ENCODE measurements around the gene NTPCR. TPM values are rescaled to one million over a fixed set of nuclear protein-coding genes. Genes with fewer than 3 reads are reported as not detected.

NTPCR gene
- total RNA-seq, 1 experiment from 2014 or later: 33.1 TPM

DNA sequence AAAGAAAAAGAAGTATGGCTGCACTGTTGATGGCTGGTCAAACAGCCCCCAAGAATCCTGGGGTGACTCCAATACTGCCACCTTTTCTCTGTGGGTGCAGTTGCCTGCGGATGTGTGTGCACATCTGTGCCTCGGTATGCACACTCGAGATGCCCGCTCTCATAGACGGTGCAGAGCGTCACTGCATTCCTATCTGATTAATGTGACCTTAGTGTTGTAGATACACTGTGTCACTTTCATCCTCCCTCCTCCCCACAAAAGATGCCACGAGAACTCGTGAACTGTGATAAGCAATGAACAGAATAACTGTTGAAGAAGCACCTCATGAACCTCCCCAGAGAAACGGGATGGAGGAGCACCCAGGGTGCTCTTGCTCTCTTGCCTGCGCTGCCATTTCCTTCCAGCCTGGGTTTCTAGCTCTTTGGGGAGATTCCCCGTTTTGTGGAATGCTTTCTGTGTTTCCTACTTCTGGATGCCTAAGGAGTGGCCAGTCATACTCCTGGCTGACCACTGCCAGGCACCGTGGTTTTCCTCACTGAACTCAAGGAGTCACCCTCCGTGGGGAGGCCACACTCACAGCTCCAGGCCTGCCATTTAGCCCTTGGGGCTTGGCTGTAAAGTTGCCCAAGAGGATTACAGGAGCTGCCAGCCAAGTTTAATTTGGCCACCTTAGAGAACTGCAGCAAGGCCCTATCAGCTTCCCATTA, 32.0 kb downstream of the NTPCR start:
- H3K27me3 ChIP-seq (ENCODE audit: low read length): no peaks in the 10 kb centered on the region
- H3K79me2 ChIP-seq (ENCODE audit: low read length): no peaks in the 10 kb centered on the region
- no peak overlapping the region for H3K4me3 ChIP-seq (ENCODE audit: low read length)
- H3K4me2 ChIP-seq (ENCODE audit: low read depth, low read length, poor library complexity, severe bottlenecking): no peak overlapping the region
- DNase-seq: no peak
- no peak overlapping the region for H2AFZ ChIP-seq (ENCODE audit: low read length)
- H4K20me1 ChIP-seq (ENCODE audit: insufficient read depth, low read depth, low read length): no peaks in the 10 kb centered on the region
- no peak overlapping the region for H3K9ac ChIP-seq (ENCODE audit: low read length)
- H3K9me3 ChIP-seq (ENCODE audit: low read length): no peaks in the 10 kb centered on the region
- H3K9me2 ChIP-seq (replicated peaks; ENCODE audit: insufficient read depth, low read length): no peaks in the 10 kb centered on the region
- no peak overlapping the region for H3K27ac ChIP-seq (ENCODE audit: low read length)
- H3K36me3 ChIP-seq (ENCODE audit: insufficient read depth, low read length): no peaks in the 10 kb centered on the region
- peaks cover 19% of the 10 kb centered on the region for H3K4me1 ChIP-seq (ENCODE audit: low read length)

DNA sequence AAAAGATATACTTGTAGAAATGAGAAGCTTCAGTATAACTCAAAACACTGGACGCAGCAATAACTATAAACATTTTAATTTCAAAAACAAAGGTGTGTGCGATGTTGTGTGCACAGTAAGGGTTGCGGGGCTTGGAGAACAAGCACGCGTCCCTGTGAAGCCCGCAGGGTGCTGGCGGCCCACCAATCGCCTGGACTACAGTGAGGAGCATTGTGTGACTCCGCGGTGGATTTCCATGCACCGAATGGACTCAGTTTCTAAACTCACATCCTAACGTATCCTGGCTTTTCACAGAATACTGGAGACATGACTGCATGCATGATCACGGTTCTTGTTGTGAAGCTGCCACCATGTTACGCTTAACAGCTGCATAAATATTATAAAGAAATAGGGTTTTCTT, 33.0 kb downstream of the NTPCR start:
- no peak overlapping the region for H3K4me2 ChIP-seq (ENCODE audit: low read depth, low read length, poor library complexity, severe bottlenecking)
- no peaks in the 10 kb centered on the region for H3K9me3 ChIP-seq (ENCODE audit: low read length)
- no peaks in the 10 kb centered on the region for H3K36me3 ChIP-seq (ENCODE audit: insufficient read depth, low read length)
- H3K9me2 ChIP-seq (replicated peaks; ENCODE audit: insufficient read depth, low read length): no peaks in the 10 kb centered on the region
- peaks cover 13% of the 10 kb centered on the region for H3K4me1 ChIP-seq (ENCODE audit: low read length)
- no peak for DNase-seq
- H4K20me1 ChIP-seq (ENCODE audit: insufficient read depth, low read depth, low read length): no peaks in the 10 kb centered on the region
- H3K9ac ChIP-seq (ENCODE audit: low read length): no peak overlapping the region
- H3K27me3 ChIP-seq (ENCODE audit: low read length): no peaks in the 10 kb centered on the region
- H2AFZ ChIP-seq (ENCODE audit: low read length): no peak overlapping the region
- H3K27ac ChIP-seq (ENCODE audit: low read length): no peak overlapping the region
- H3K4me3 ChIP-seq (ENCODE audit: low read length): no peak overlapping the region
- no peaks in the 10 kb centered on the region for H3K79me2 ChIP-seq (ENCODE audit: low read length)

DNA sequence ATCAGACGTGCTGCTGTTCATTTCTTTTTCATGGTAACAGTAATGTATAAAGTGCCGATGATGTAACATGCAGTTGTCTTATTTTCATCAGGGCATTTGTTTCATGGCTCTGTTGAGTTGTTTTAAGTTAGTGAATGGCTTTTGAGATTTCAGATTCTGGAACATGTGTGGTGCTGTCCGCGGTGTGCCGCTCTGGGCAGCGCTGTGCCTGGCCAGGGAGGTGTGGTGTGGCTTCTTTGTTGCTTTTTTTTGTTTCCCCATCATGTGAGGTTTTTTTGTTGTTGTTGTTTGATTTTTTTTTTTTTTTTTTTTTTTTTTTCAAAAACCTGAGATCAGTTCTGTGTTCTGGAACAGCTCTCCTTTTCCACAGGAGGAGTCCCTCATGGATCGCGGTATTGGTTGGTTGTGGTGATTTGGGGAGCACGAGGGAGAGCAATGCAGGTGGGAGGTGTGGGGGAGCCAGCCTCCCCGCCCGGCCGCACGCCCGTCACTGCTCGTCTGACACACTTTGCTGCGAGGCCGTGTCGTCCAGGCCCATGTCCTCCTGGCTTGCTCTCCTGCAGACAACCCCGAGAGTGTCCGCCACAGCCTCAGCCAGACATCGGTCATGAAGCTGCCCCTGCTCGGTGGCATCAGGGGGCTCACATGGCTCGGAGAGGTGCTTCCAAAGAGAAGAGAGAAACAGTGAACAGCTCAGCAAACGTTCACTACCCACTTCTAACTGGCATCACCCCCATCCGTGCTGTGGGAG, 33.6 kb downstream of the NTPCR start:
- H2AFZ ChIP-seq (ENCODE audit: low read length): no peak overlapping the region
- H3K36me3 ChIP-seq (ENCODE audit: insufficient read depth, low read length): no peaks in the 10 kb centered on the region
- H3K4me3 ChIP-seq (ENCODE audit: low read length): no peak overlapping the region
- peaks cover 6% of the 10 kb centered on the region for H3K4me1 ChIP-seq (ENCODE audit: low read length)
- H3K9me2 ChIP-seq (replicated peaks; ENCODE audit: insufficient read depth, low read length): no peaks in the 10 kb centered on the region
- no peak overlapping the region for H3K27ac ChIP-seq (ENCODE audit: low read length)
- no peaks in the 10 kb centered on the region for H4K20me1 ChIP-seq (ENCODE audit: insufficient read depth, low read depth, low read length)
- no peak overlapping the region for H3K9ac ChIP-seq (ENCODE audit: low read length)
- no peaks in the 10 kb centered on the region for H3K79me2 ChIP-seq (ENCODE audit: low read length)
- no peak for DNase-seq
- no peaks in the 10 kb centered on the region for H3K9me3 ChIP-seq (ENCODE audit: low read length)
- no peak overlapping the region for H3K4me2 ChIP-seq (ENCODE audit: low read depth, low read length, poor library complexity, severe bottlenecking)
- no peaks in the 10 kb centered on the region for H3K27me3 ChIP-seq (ENCODE audit: low read length)

DNA sequence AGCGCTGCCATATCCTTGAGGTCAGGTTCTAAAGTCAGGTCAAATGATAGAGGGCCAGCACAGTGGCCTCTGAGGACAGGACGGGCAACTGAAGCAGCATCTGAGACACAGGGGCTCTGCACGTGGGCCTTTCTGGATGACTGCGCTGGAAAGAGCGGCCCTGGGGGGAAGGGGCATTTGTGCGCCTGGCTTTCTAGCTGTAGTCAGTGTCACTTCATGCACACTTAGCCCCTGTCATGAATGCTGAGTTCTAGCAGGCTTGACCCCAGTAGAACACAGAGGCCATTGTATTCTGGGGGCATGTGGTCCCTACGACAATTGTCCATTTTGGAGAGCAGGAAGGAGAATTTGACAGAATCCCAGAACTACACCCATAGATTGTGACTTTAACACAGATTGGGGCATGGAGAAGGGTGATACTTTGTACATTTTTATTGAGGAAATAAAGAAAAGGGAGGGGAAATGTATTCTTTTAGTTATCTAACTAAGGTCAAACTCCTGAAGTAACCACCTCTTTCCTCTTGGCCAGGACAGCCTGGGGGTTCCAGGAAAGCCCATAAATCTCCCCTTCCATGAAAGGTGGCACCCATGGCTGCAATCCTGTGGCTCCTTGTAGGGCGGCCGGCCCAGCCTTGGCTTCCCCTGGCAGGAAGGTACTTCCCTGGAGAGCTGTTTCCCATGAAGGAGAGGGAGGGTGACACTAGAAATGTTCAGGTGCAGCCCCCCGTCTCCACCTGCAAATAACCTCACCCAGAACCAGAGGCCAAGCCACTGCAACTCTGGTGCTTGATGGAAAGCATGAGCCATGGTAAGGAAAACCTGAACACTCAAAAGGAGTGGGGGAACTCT, 34.4 kb downstream of the NTPCR start:
- Histone ChIP-seq H3K4me3 (ENCODE audit: low read length) (no peak overlapping the region), H3K27me3 (ENCODE audit: low read length) (no peaks in the 10 kb centered on the region), H3K9me2 (replicated peaks; ENCODE audit: insufficient read depth, low read length) (no peaks in the 10 kb centered on the region), H3K79me2 (ENCODE audit: low read length) (no peaks in the 10 kb centered on the region), H3K9ac (ENCODE audit: low read length) (no peak overlapping the region), H3K4me1 (ENCODE audit: low read length) (no peaks in the 10 kb centered on the region), H2AFZ (ENCODE audit: low read length) (no peak overlapping the region), H3K4me2 (ENCODE audit: low read depth, low read length, poor library complexity, severe bottlenecking) (no peak overlapping the region), H3K36me3 (ENCODE audit: insufficient read depth, low read length) (no peaks in the 10 kb centered on the region), H4K20me1 (ENCODE audit: insufficient read depth, low read depth, low read length) (no peaks in the 10 kb centered on the region), H3K27ac (ENCODE audit: low read length) (no peak overlapping the region), H3K9me3 (ENCODE audit: low read length) (no peaks in the 10 kb centered on the region)
- no peak for DNase-seq

DNA sequence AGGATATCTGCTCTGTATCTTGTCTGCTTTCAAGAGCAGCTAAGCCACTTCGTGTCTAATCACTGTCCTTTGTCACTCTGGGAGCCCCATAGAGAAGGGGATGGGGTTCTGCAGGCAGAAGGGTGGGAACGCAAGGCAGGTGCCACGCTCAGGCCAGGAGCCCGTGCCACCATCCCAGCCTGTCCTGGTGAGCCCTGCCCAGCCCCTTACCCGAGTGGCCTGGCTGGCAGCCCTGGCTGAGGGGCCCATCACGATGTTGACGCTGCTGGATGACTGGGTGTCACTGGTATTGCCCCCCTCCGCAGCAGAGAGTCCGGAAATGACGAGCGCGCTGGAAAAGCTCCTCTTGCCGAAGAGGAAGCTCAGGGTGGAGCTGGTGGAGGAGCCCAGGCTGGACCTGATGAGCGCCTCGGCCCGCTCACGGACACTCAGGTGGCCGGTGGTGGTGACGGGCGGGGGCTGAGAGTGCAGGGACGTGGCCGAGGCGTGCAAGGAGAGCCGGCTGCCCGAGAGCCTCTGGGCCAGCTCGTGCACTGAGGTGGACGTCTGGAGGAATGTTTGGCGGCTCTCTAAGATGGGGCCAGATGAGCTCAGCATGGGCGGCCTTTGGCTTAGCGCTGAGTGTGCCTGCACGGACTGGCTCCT, 35.6 kb downstream of the NTPCR start:
- DNase-seq: no peak
- H3K4me1 ChIP-seq (ENCODE audit: low read length): no peaks in the 10 kb centered on the region
- H3K9me3 ChIP-seq (ENCODE audit: low read length): no peaks in the 10 kb centered on the region

DNA sequence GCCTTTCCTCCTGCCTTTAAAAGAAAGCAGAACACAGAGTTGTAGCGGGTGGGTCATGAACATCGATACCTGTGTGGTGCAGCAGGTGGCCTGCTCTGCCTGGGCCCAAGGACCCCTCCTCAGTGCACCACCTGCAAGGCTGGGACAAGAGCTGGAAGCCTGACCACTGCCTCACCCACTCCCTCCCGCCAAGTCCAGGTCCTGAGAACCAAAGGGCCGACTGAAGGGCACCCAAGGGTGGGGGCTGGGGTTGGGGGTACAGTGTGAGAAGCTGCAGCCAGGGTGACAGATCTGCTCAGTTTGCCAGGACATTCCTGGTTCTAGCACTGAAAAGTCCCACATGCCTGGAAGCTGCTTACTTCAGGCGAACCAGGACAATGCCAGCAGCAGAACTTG, 36.1 kb downstream of the NTPCR start:
- Histone ChIP-seq H3K9ac (ENCODE audit: low read length) (no peak overlapping the region), H3K9me3 (ENCODE audit: low read length) (no peaks in the 10 kb centered on the region), H3K27me3 (ENCODE audit: low read length) (no peaks in the 10 kb centered on the region), H4K20me1 (ENCODE audit: insufficient read depth, low read depth, low read length) (no peaks in the 10 kb centered on the region), H3K4me3 (ENCODE audit: low read length) (no peak overlapping the region), H3K9me2 (replicated peaks; ENCODE audit: insufficient read depth, low read length) (no peaks in the 10 kb centered on the region), H2AFZ (ENCODE audit: low read length) (no peak overlapping the region), H3K27ac (ENCODE audit: low read length) (no peak overlapping the region), H3K36me3 (ENCODE audit: insufficient read depth, low read length) (no peaks in the 10 kb centered on the region), H3K4me1 (ENCODE audit: low read length) (no peaks in the 10 kb centered on the region), H3K79me2 (ENCODE audit: low read length) (no peaks in the 10 kb centered on the region), H3K4me2 (ENCODE audit: low read depth, low read length, poor library complexity, severe bottlenecking) (no peak overlapping the region)
- DNase-seq: no peak

More for the DNA sequence above, 35.6 kb downstream of the NTPCR start:
- Histone ChIP-seq H3K27ac (ENCODE audit: low read length) (no peak overlapping the region), H3K9me2 (replicated peaks; ENCODE audit: insufficient read depth, low read length) (no peaks in the 10 kb centered on the region), H3K27me3 (ENCODE audit: low read length) (no peaks in the 10 kb centered on the region), H4K20me1 (ENCODE audit: insufficient read depth, low read depth, low read length) (no peaks in the 10 kb centered on the region), H2AFZ (ENCODE audit: low read length) (no peak overlapping the region), H3K79me2 (ENCODE audit: low read length) (no peaks in the 10 kb centered on the region), H3K4me2 (ENCODE audit: low read depth, low read length, poor library complexity, severe bottlenecking) (no peak overlapping the region), H3K36me3 (ENCODE audit: insufficient read depth, low read length) (no peaks in the 10 kb centered on the region), H3K4me3 (ENCODE audit: low read length) (no peak overlapping the region), H3K9ac (ENCODE audit: low read length) (no peak overlapping the region)

DNA sequence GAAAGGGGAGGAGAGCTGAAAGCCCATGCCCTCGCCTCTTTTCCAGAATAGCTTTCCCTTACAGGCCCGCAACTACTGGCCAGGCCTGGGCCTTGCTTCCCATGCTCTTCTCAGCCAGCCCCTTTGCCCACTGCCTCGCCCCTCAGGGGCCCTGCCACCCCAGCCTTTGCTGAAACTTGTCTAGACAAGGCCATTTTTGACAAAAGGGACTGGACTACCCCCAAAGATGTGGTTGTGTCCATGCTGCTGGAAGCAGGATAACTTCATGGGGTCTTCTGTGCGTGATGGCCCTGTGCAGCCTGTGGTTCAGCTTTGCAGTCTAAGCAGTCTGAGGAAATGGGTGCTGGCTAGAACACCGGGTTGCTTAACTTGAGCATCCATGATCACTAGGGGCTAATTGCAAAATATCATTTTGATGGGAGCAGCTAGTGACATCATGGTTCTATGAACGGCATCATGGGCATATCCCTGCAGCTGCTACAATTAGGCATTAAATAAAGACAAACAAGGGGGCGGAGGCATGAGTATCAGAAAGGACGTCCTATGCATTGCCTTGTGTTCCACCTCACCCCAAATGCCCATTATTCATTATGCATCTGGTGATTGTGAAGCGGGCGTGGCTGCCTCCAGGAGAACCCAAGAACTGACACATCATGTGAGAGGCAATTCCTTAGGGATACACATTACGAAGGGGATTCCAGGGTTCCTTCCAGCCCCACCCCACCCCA, 36.8 kb downstream of the NTPCR start:
- no peaks in the 10 kb centered on the region for H3K9me2 ChIP-seq (replicated peaks; ENCODE audit: insufficient read depth, low read length)
- H3K27me3 ChIP-seq (ENCODE audit: low read length): no peaks in the 10 kb centered on the region
- H3K27ac ChIP-seq (ENCODE audit: low read length): no peak overlapping the region
- DNase-seq: no peak
- no peaks in the 10 kb centered on the region for H4K20me1 ChIP-seq (ENCODE audit: insufficient read depth, low read depth, low read length)
- no peaks in the 10 kb centered on the region for H3K9me3 ChIP-seq (ENCODE audit: low read length)
- H3K9ac ChIP-seq (ENCODE audit: low read length): no peak overlapping the region
- H3K36me3 ChIP-seq (ENCODE audit: insufficient read depth, low read length): no peaks in the 10 kb centered on the region
- H3K79me2 ChIP-seq (ENCODE audit: low read length): no peaks in the 10 kb centered on the region
- no peak overlapping the region for H3K4me3 ChIP-seq (ENCODE audit: low read length)
- no peak overlapping the region for H2AFZ ChIP-seq (ENCODE audit: low read length)
- H3K4me1 ChIP-seq (ENCODE audit: low read length): no peaks in the 10 kb centered on the region
- no peak overlapping the region for H3K4me2 ChIP-seq (ENCODE audit: low read depth, low read length, poor library complexity, severe bottlenecking)

Measured in Karpas-422 (cell line).